CD1c-positive myeloid dendritic cell (primary cell): Measurements from ENCODE around the gene CPLX1.

ENCODE experiments used
- DNase-seq: peaks from one replicate; pipeline ENCODE4 v3.0.0-alpha.2; 2016; ENCODE audit errors: extremely low spot score

CPLX1 gene

GRCh38 chr4:855880-856224 lies 29.9 kb upstream of the CPLX1 start:
- DNase-seq, result no peak

DNA sequence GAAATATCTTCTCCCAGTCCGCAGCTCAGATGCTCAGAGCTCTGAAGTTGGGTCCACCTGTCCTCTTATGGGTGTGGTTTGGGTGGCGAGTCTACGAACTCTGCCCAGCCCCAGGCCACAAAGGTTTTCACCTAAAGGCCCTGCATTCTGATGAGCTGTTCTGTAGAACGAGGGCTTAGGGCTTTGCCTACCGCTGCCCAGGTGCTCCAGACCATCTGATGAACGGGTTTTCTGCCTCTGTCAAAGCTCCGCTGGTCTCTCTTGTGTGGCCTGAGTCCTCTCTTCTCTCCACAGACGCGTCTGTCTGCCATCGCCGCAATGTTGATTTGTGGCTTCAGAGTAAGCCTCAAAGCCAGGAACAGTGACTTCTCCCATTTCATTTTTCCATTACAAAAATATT lies 28.4 kb upstream of the CPLX1 start:
- DNase-seq, result no peak

DNA sequence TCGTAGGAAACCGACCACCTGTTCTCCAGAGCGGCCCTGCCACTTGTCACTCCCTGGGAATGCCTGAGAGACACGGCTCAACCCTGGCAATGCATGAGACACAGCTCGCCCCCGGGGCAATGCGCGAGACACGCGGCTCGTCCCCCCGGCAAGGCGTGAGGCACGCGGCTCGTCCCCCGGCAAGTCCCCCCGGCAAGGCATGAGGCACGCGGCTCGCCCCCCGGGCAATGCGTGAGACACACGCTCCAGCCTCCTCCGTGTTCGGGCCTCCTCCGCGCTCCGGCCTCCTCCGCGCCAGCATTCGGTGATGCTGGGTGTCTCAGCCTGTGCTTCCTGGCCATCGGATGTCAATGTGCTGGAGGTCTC lies 27.5 kb upstream of the CPLX1 start:
- no peak for DNase-seq

DNA sequence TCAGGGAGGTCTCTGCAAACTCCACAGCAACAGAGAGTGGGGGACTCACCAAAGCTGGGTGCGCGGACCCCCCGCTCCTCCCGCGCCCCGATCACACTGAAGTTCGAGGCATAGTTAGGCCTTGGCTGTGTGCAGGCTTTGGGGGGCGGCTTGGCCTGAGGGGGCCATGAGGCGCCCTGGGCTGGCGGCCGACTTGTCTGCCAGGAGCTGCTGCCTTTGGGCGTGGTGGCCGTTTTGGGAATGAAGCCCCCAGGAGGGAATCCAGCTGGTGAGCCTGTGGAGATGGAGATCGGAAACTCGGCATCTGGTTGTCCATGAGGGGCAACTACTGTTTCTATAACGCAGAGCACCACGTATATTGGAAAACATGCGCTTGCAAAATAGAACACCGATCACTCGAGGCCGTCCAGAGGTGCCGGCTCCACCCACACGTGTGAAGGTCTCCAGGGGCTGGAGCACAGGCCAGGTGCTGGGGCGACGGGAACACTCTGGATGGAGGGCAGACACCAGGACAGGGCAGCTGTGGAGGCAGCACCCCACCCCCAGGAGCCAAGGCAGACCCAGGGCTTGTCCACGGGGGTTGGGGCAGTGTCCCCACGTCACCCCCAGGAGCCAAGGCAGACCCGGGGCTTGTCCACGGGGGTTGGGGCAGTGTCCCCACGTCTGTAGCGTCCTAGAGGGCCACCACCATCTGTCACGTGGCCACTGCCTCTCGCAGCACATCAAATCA lies 25.9 kb upstream of the CPLX1 start:
- no peak for DNase-seq

DNA sequence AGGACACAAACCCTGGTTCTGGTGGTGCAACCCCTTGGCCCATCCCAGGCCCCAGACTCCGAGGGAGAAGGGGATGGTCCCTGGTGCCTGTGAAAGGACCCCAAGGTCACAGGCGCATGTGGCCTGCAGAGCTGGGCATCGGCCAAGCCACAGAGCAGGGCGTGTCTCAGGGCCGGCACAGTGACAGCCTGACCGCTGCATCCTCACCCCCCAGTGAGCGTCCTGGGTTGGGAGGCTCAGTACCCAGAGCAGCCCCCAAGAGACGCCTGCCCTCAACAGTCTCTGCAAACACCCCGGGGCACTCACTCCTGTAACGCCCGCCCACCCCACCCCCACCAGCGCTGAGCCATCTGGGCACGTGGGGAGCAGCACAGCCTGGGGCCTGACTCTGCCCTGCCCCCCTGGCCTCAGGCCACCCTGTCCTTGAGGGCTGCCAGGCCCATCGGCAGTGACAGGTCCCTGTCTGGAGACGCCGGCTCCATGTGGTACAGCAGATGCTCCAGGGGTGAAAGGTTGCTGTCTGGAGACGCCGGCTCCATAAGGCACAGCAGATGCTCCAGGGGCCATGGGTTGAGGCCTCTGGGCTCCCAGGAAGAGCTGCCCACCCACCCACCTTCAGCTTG lies 24.5 kb upstream of the CPLX1 start:
- DNase-seq, result no peak

GRCh38 chr4:849478-850175 lies 23.7 kb upstream of the CPLX1 start:
- no peak for DNase-seq

DNA sequence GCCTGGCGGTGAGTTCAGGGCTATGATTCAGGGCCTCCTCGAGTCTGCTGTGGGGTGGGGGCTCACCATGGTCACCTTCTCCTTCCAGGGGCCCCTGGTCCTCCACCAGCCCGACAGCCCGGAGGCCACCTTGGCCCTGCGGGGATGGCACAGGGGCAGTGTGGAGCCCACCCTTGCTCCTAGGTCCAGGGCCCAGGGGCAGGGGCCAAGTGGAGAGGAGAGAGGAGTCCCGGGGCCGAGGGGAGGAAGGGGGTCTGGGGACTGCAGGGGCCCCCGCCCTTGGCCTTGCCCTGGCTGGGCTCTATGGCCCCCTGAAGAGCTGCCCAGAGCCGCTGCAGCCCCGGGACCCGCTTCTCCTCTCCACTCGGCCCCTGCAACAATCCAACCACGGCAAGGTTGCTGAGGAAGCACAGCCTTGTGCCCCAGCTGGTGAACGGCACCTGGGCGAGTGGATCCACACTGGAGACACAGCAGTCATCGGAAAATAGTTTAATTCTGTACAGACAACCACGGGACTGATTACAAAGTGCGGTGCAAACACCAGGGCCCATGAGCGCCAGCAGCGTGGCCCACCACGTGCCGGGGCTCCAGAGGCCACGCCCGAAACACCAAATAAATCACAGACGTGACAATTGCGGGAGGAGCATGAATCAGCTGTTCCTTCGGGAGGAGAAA lies 23.0 kb upstream of the CPLX1 start:
- DNase-seq, result no peak

GRCh38 chr4:848307-848691 lies 22.4 kb upstream of the CPLX1 start:
- no peak for DNase-seq

GRCh38 chr4:845836-846251 lies 19.9 kb upstream of the CPLX1 start:
- DNase-seq, result no peak

- DNase-seq, result no peak
Measured at GRCh38 chr4:845233-845835, 19.4 kb upstream of the CPLX1 start.

GRCh38 chr4:844752-845232 lies 18.9 kb upstream of the CPLX1 start:
- DNase-seq, result no peak

- no peak for DNase-seq
Measured at GRCh38 chr4:839675-840443, 13.9 kb upstream of the CPLX1 start.

DNA sequence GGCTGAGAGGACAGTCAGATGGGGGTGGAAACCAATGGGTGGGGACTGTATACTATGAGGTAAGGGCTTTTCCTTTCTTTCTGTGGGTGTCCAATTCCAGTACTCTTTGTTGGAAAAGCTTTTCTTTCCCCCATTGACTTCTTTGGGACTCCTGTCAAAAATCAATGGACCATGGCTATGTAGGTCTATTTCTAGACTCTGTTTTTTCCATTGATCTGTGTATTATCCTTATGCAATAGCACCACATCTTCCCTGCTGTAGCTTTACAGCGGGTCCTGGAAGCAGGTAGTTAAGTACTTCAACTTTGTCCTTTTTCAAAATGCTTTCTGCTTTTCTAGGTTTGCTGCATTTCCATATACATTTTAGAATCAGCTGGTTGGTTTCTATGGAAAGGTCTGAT lies 11.8 kb upstream of the CPLX1 start:
- DNase-seq, result no peak

- DNase-seq, result no peak
Measured at GRCh38 chr4:836750-837301, 10.9 kb upstream of the CPLX1 start.

- DNase-seq, result no peak
Measured at GRCh38 chr4:836003-836511, 10.1 kb upstream of the CPLX1 start.

DNA sequence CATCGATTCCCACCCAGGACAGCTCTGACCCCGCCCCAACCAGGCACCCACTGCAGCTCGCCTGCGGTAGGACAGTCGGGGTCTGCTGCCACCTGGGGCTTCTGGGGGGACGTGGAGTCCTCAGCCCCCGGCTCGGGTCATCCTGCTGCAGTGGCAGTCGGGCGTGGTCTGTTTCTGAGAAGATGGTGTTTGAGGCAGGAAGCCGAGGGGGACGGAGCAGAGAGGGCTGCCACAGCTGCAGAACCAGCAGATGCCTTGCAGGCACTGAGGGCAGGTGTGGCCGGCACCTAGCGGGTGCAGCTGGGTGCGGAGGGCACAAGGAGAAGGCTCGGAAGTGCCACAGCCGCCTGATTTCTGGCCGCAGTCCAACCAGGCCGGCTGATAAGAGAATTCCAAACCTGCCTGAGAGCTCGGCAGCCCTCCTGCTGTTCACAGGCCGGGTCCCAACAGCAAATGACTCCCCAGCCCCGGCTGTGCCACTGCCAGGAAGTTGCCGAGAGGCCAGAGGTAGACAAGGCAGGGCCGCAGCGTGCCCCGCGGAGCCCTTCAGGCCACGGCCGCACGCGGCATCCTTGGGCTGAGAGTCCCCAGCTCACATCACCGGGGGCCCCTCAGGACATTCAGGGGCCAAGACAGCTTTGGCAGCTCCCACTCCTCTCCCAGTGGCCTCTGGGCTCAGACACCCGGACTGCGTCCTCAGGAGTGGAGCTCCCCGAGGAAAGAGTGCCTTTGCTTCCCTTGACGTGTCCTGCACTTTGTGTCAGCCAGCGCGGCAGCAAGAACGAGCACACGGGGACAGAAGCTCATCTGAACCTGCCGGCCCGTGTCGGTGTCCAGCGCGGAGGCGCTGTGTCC lies 9.4 kb upstream of the CPLX1 start:
- no peak for DNase-seq

- DNase-seq, result no peak
Measured at GRCh38 chr4:834368-835147, 8.6 kb upstream of the CPLX1 start.

- DNase-seq, result no peak
Measured at GRCh38 chr4:833731-834367, 7.9 kb upstream of the CPLX1 start.

GRCh38 chr4:833156-833555 lies 7.2 kb upstream of the CPLX1 start:
- DNase-seq, result no peak
